ENCODE results near the gene PARD3.

- TF ChIP-seq CTCF (IDR thresholded peaks at IDR 0.05) = no peak
- no peak for TF ChIP-seq POLR2AphosphoS5 (IDR thresholded peaks at IDR 0.05)
- no peak for TF ChIP-seq EP300 (IDR thresholded peaks at IDR 0.05)
Measured at GRCh38 chr10:34432589-34432988, 382.5 kb downstream of the PARD3 start.
